Measurements from ENCODE around the gene ZNF264.
"Not testable (repeated sequence)": the region's sequence is repeated elsewhere in the genome, so short reads cannot be mapped to it uniquely, and the experiment has no call there.

ZNF264 gene

GRCh38 chr19:57244513-57244912, 53.2 kb downstream of the ZNF264 start:
- no peak for TF ChIP-seq CTCF (IDR thresholded peaks at IDR 0.05; ENCODE audit: borderline replicate concordance, insufficient read depth, low read depth, low read length)
- H3K4me3 ChIP-seq (ENCODE audit: low read depth, low read length): no peak overlapping the region

- no peak for TF ChIP-seq CTCF (IDR thresholded peaks at IDR 0.05; ENCODE audit: borderline replicate concordance, insufficient read depth, low read depth, low read length)
- no peak overlapping the region for H3K4me3 ChIP-seq (ENCODE audit: low read depth, low read length)
Observed at GRCh38 chr19:57245066-57245465, 53.8 kb downstream of the ZNF264 start.

GRCh38 chr19:57245959-57246358, 54.7 kb downstream of the ZNF264 start:
- no peak for TF ChIP-seq CTCF (IDR thresholded peaks at IDR 0.05; ENCODE audit: borderline replicate concordance, insufficient read depth, low read depth, low read length)

GRCh38 chr19:57248646-57249045, 57.3 kb downstream of the ZNF264 start:
- TF ChIP-seq CTCF (IDR thresholded peaks at IDR 0.05; ENCODE audit: borderline replicate concordance, insufficient read depth, low read depth, low read length): no peak
- no peak overlapping the region for H3K4me3 ChIP-seq (ENCODE audit: low read depth, low read length)

More at GRCh38 chr19:57245959-57246358, 54.7 kb downstream of the ZNF264 start:
- no peak overlapping the region for H3K4me3 ChIP-seq (ENCODE audit: low read depth, low read length)

- TF ChIP-seq CTCF (IDR thresholded peaks at IDR 0.05; ENCODE audit: borderline replicate concordance, insufficient read depth, low read depth, low read length): no peak
- H3K4me3 ChIP-seq (ENCODE audit: low read depth, low read length): no peak overlapping the region
Observed at GRCh38 chr19:57249329-57249728, 58.0 kb downstream of the ZNF264 start.

GRCh38 chr19:57253767-57254166, 62.5 kb downstream of the ZNF264 start:
- H3K4me3 ChIP-seq (ENCODE audit: low read depth, low read length): not testable (repeated sequence)

GRCh38 chr19:57262044-57262443, 70.7 kb downstream of the ZNF264 start:
- no peak overlapping the region for H3K4me3 ChIP-seq (ENCODE audit: low read depth, low read length)
- TF ChIP-seq CTCF (IDR thresholded peaks at IDR 0.05; ENCODE audit: borderline replicate concordance, insufficient read depth, low read depth, low read length): no peak

- H3K4me3 ChIP-seq (ENCODE audit: low read depth, low read length): no peak overlapping the region
- no peak for TF ChIP-seq CTCF (IDR thresholded peaks at IDR 0.05; ENCODE audit: borderline replicate concordance, insufficient read depth, low read depth, low read length)
Observed at GRCh38 chr19:57263244-57263741, 72.0 kb downstream of the ZNF264 start.

Data from GM12875 (cell line).